ENCODE results near the gene FAHD1.
A peak's percentile ranks its signal among the peaks of the same experiment; 100 is the strongest.

The FAHD1 gene

GRCh38 chr16:1817276-1817589, 9.8 kb upstream of the FAHD1 start:
- DNase-seq (ENCODE audit: low spot score) = no peak

GRCh38 chr16:1817716-1818115, 9.3 kb upstream of the FAHD1 start:
- DNase-seq (ENCODE audit: low spot score) = no peak

- DNase-seq (ENCODE audit: low spot score) = no peak
Measured at GRCh38 chr16:1818204-1818872, 8.7 kb upstream of the FAHD1 start.

- DNase-seq (ENCODE audit: low spot score) = no peak
Measured at GRCh38 chr16:1818873-1819525, 8.0 kb upstream of the FAHD1 start.

GRCh38 chr16:1819611-1820010, 7.4 kb upstream of the FAHD1 start:
- no peak for DNase-seq (ENCODE audit: low spot score)

- DNase-seq (ENCODE audit: low spot score) = no peak
Measured at GRCh38 chr16:1820096-1820945, 6.7 kb upstream of the FAHD1 start.

- no peak for DNase-seq (ENCODE audit: low spot score)
Measured at GRCh38 chr16:1820946-1821290, 6.1 kb upstream of the FAHD1 start.

GRCh38 chr16:1821861-1822611, 5.0 kb upstream of the FAHD1 start:
- no peak for DNase-seq (ENCODE audit: low spot score)

- no peak for DNase-seq (ENCODE audit: low spot score)
Measured at GRCh38 chr16:1822801-1823200, 4.2 kb upstream of the FAHD1 start.

GRCh38 chr16:1823821-1824220, 3.2 kb upstream of the FAHD1 start:
- DNase-seq (ENCODE audit: low spot score) = peak; percentile 58

GRCh38 chr16:1825381-1825863, 1.6 kb upstream of the FAHD1 start:
- DNase-seq (ENCODE audit: low spot score) = no peak

- peak; percentile 73 for DNase-seq (ENCODE audit: low spot score)
Measured at GRCh38 chr16:1825864-1826690, 929 bp upstream of the FAHD1 start.

- no peak for DNase-seq (ENCODE audit: low spot score)
Measured at GRCh38 chr16:1828645-1829410, 1.8 kb downstream of the FAHD1 start.

GRCh38 chr16:1830213-1830612, 3.2 kb downstream of the FAHD1 start:
- no peak for DNase-seq (ENCODE audit: low spot score)

- DNase-seq (ENCODE audit: low spot score) = no peak
Measured at GRCh38 chr16:1831186-1832075, 4.4 kb downstream of the FAHD1 start.

GRCh38 chr16:1832838-1833454, 5.9 kb downstream of the FAHD1 start:
- DNase-seq (ENCODE audit: low spot score) = no peak

- no peak for DNase-seq (ENCODE audit: low spot score)
Measured at GRCh38 chr16:1834096-1834495, 7.1 kb downstream of the FAHD1 start.

- DNase-seq (ENCODE audit: low spot score) = no peak
Measured at GRCh38 chr16:1839554-1839953, 12.5 kb downstream of the FAHD1 start.

GRCh38 chr16:1845985-1846384, 19.0 kb downstream of the FAHD1 start:
- no peak for DNase-seq (ENCODE audit: low spot score)

Data from NAMALWA (cell line).